HepG2 (cell line): ENCODE results near the gene KCNQ1OT1. TPM values are rescaled to one million over a fixed set of nuclear protein-coding genes. Genes with fewer than 3 reads are reported as not detected.
A peak's percentile ranks its signal among the peaks of the same experiment; 100 is the strongest.

ENCODE experiments used
- CEBPG ChIP-seq: IDR thresholded peaks from 2 replicates; pipeline ENCODE4 v1.6.1; 2016
- ELK4 ChIP-seq: sonication (generic); formaldehyde crosslinking; IDR thresholded peaks from 2 replicates; pipeline ENCODE4 v1.9.0; 2021; ENCODE audit warnings: missing genetic modification reagents, borderline replicate concordance
- KIAA2018 ChIP-seq: sonication (generic); formaldehyde crosslinking; IDR thresholded peaks from 2 replicates; pipeline ENCODE4 v1.5.0; 2020; ENCODE audit warnings: mild to moderate bottlenecking, missing genetic modification reagents, borderline replicate concordance
- MAFK ChIP-seq, 2 experiments: IDR thresholded peaks in 1 of 2; conservative IDR thresholded peaks in 1 of 2; 2 replicates each; pipeline ENCODE4 v1.6.1; 2011; ENCODE audit warnings: improper control_type of control experiment in 2 of 2, low read length in 2 of 2
- RFX5 ChIP-seq: IDR thresholded peaks from 2 replicates; pipeline ENCODE4 v1.6.1; 2011; ENCODE audit warnings: low read depth, low read length, improper control_type of control experiment
- SALL2 ChIP-seq: sonication (generic); formaldehyde crosslinking; IDR thresholded peaks from 2 replicates; pipeline ENCODE4 v1.8.1; 2023; ENCODE audit warnings: mild to moderate bottlenecking, missing genetic modification reagents, inconsistent platforms
- SMC3 ChIP-seq: IDR thresholded peaks from 2 replicates; pipeline ENCODE4 v1.6.1; 2011; ENCODE audit warnings: low read length, improper control_type of control experiment
- TARDBP ChIP-seq: sonication (generic); formaldehyde crosslinking; IDR thresholded peaks from 2 replicates; pipeline ENCODE4 v1.8.0; 2022; ENCODE audit warnings: mild to moderate bottlenecking, missing genetic modification reagents
- XBP1 ChIP-seq: sonication (generic); formaldehyde crosslinking; IDR thresholded peaks from 2 replicates; pipeline ENCODE4 v1.5.0; 2020; ENCODE audit warnings: missing genetic modification reagents
- ZBTB38 ChIP-seq: sonication (generic); formaldehyde crosslinking; IDR thresholded peaks from 2 replicates; pipeline ENCODE4 v1.5.1; 2020; ENCODE audit warnings: mild to moderate bottlenecking, missing genetic modification reagents
- ZBTB46 ChIP-seq: sonication (generic); formaldehyde crosslinking; IDR thresholded peaks from 2 replicates; pipeline ENCODE4 v1.4.0; 2020; ENCODE audit warnings: mild to moderate bottlenecking, missing genetic modification reagents, borderline replicate concordance
- ZFAT ChIP-seq: sonication (generic); formaldehyde crosslinking; conservative IDR thresholded peaks from 2 replicates; pipeline ENCODE4 v1.8.1; 2023; ENCODE audit warnings: missing genetic modification reagents, inconsistent platforms
- ZKSCAN1 ChIP-seq: fragments of 150-350 bp; IDR thresholded peaks from 2 replicates; pipeline ENCODE4 v1.6.1; 2014; ENCODE audit warnings: low read length
- ZNF451 ChIP-seq: sonication (generic); formaldehyde crosslinking; IDR thresholded peaks from 2 replicates; pipeline ENCODE4 v1.5.0; 2020; ENCODE audit warnings: mild to moderate bottlenecking, missing genetic modification reagents
- ZNF503 ChIP-seq: sonication (generic); formaldehyde crosslinking; IDR thresholded peaks from 2 replicates; pipeline ENCODE4 v1.4.0; 2020; ENCODE audit warnings: missing genetic modification reagents
- ZNF703 ChIP-seq: sonication (generic); formaldehyde crosslinking; IDR thresholded peaks from 2 replicates; pipeline ENCODE4 v1.5.1; 2020; ENCODE audit warnings: missing genetic modification reagents, mild to moderate bottlenecking, moderate library complexity, borderline replicate concordance
- polyA plus RNA-seq, 8 experiments: library from polyadenylated mRNA; depleted of rRNA in 3 of 8; stranded (reverse) in 7 of 8; unstranded in 1 of 8; fragments of >200 nt; fragmentation: Illumina TruSeq in 4 of 8; extraction: Trizol in 4 of 8; gene quantifications; 2 replicates each; pipeline versions ENCODE4 v1.2.1 to v1.2.3, GENCODE V29; 2011 to 2016; ENCODE audit warnings: low read depth in 4 of 8, missing spikeins in 1 of 8, mixed read lengths in 1 of 8; ENCODE audit not compliant: insufficient read depth in 1 of 8
- total RNA-seq, 5 experiments: library from RNA; depleted of rRNA; stranded (reverse); fragments of >200 nt; fragmentation: Illumina TruSeq; extraction: Trizol; gene quantifications; 2 replicates each; pipeline ENCODE4 v1.2.3, GENCODE V29; 2016; ENCODE audit warnings: low read depth in 1 of 5

Gene KCNQ1OT1
- total and polyA plus RNA-seq, 2 of the 13 experiments (the other 11 are each of a cell fraction or from before 2014, with no cell fraction given): 1.3 to 18.9 TPM

GRCh38 chr11:2563213-2564007, 136.4 kb downstream of the KCNQ1OT1 start (continued):
- TF ChIP-seq ZNF451 (CRISPR knock-in tag): 0 out of 2 replicates have a peak, but pooled peaks have one; percentile 28
- peak; percentile 89 for TF ChIP-seq TARDBP
- no peak for TF ChIP-seq ZNF703 (CRISPR knock-in tag)
- peak; percentile 65; the same call in 1 of the 2 replicates for TF ChIP-seq ZNF503
- no peak for TF ChIP-seq ZKSCAN1
- TF ChIP-seq RFX5: no peak
- TF ChIP-seq MAFK (conservative IDR thresholded peaks at IDR 0.05 in 1 of 2, IDR thresholded peaks at IDR 0.05 in 1 of 2; ENCODE audit: low read length in 2 of 2): 0 out of 4 replicates have a peak, but pooled peaks of 1 of the 2 experiments have one; percentile 19
- TF ChIP-seq SMC3: peak; percentile 36; the same call in 1 of the 2 replicates
- TF ChIP-seq ELK4 (CRISPR knock-in tag): no peak
- TF ChIP-seq SALL2: peak; percentile 76
- TF ChIP-seq ZFAT (CRISPR knock-in tag): no peak
- peak; percentile 91 for TF ChIP-seq CEBPG
- no peak for TF ChIP-seq ZBTB46 (CRISPR knock-in tag)
- TF ChIP-seq KIAA2018 (CRISPR knock-in tag): no peak
- no peak; the same call in 1 of the 2 replicates for TF ChIP-seq ZBTB38 (CRISPR knock-in tag)
- TF ChIP-seq XBP1: no peak
